Gastrocnemius medialis (tissue), 4 donors: ENCODE measurements around the gene TAF1A.

Source experiments
- CTCF ChIP-seq, 5 experiments: fragments of 450-650 bp in 3 of 5; fragments of 200-600 bp in 2 of 5; sonication (generic) in 2 of 5; IDR thresholded peaks in 4 of 5; conservative IDR thresholded peaks in 1 of 5; 1 replicate in 4 of 5; 2 replicates in 1 of 5; pipeline ENCODE4 v1.5.1; 2016 to 2019; ENCODE audit warnings: antibody characterized with exemption in 5 of 5, mild to moderate bottlenecking in 3 of 5, moderate library complexity in 3 of 5
- POLR2A ChIP-seq, 2 donors: fragments of 450-650 bp; IDR thresholded peaks; one replicate each; pipeline ENCODE4 v1.6.1; 2017; ENCODE audit warnings: antibody characterized with exemption in 2 of 2, mild to moderate bottlenecking in 2 of 2, moderate library complexity in 2 of 2

DNA sequence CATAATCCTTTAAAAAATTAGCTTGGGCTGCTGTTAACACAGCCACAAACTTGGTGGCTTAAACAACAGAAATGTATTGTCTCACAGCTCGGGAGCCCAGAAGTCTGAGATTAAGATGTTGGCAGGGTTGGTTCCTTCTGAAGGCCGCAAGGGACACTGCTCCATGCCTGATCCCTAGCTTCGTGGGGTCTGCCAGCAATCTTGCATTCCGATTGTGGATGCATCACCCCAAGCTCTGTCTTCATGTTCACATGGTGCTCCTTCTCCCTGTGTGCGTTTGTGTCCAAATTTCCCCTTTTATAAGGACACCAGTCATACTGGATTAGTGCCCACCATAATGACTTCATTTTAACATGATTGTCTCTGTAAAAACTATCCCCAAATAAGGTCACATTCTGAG lies 36.9 kb downstream of the TAF1A start:
- TF ChIP-seq CTCF (IDR thresholded peaks at IDR 0.05 in 4 of 5, conservative IDR thresholded peaks at IDR 0.05 in 1 of 5) (no peak), POLR2A (IDR thresholded peaks at IDR 0.05) (no peak)
